CMK (cell line): ENCODE measurements around the gene TBCK.
A peak's percentile ranks its signal among the peaks of the same experiment; 100 is the strongest.
"Not testable (repeated sequence)": the region's sequence is repeated elsewhere in the genome, so short reads cannot be mapped to it uniquely, and the experiment has no call there.

Source experiments
- DNase-seq: peaks from one replicate; pipeline ENCODE4 v3.0.0-alpha.2; 2010; ENCODE audit warnings: low read depth

The TBCK gene

DNA sequence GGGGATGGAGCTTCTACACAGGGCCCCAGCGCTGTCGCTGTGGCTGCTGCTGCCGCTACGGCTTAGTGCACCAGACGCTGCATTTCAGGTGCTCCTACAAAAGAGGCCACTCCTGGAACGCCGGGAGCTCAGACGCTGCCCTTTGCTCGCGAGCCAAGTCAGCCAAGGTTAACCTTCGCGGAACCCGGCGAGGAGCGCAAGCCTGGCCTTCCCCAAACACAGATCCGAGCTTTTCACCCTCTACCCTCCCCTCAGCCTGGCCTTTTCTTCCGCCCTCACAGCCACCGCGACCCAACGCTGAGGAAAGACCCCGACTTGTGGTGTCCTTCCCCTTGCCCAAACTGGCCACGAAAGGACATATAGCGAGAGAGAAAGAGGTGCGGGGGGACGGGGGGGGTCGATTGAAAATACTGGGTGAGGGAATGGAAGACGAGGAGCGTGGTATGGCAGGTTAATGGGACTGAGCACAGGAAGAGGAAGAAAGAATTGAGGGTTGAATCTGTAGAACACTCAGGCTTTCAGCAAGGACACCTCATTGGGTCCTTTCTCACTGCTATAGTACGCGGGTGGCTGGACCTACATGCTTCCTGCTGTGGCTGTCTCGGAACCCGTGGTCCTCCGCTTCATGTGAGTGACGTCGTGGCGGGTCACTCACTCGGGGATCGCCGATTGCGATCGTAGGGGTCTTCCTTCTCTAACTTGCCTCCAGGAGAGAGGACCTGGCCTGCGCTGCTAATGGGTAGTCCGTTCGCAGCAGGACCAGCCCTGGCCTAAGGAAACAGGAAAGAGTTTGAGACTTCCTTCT, at the start of gene TBCK, which contains the start of gene AIMP1:
Gene TBCK, minus strand, starts transcription at position 242 of the 805 bp plus-strand sequence. CDS start 7,249 bp downstream, outside the sequence.
Gene AIMP1, plus strand, starts transcription at position 583 of the 805 bp plus-strand sequence. CDS start 8,460 bp downstream, outside the sequence.
- DNase-seq: peak; percentile 75

DNA sequence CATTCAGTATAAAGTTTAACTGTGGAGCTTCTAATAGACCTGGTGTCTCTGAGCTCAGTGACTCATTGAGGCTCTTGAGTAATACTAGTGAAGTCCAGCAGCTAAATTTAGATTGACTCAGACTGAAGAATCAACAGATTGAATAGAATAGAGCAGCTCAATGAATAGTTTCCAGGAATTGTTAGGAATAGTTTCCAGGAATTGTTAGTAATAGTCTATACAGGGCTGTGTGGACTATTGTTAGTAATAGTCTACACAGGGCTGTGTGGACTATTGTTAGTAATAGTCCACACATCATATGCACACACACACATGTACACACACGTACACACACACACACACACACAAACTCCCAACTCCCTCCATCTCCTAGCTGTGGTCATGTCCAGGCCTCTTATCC, 49.6 kb upstream of the TBCK start:
- DNase-seq: no peak

DNA sequence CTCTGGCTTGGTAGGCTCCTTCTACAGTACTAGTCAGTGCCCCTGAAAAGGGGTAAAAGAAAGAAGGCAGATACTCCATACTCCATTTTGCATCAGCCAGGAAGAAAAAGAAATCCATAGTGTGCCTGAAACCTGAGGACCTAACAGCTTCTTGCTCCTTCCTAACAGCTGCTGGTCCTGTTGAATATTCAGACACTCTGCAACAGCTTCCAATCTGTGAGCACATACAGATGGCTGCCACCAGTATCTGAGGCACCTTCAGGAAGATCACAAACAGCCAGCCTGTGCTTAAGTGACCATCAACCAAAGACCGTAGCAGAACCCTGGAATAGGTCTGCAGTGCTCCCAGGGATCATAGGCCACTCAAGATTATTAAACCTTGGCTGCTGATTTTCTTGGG, 48.3 kb upstream of the TBCK start:
- DNase-seq: no peak

DNA sequence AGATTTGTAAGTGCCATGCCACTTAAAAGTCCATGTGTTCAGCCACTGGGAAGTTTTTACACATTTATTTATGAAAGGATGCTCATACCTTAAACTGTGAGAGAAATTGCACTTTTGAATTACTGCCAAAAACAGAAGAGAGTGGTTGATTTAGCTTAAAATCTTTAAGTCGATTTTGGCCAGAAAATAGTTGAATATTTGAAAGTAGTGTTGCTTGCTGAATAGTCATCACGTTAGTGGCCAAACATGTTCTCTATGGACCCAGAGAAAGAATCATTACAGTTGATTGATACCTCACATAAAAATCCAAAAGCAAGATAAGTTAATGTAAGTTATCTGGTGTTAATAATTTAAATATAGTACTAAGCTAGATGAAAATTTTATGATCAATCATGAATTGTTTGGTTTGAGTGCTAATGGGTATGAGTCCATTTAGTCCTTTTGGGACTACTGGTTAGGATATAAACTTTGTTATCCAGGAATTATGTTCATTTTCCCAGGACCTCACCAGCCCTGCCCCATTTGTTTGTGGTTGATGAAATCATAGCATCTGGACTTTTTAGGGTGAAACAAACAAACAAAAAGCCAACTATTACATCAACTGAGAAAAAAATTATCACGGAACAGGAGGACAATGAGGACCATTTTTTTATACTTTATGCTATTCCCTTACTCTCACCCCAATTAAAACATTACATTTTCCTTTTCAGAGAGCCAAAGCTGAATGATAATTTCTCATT, 46.2 kb upstream of the TBCK start:
- no peak for DNase-seq

DNA sequence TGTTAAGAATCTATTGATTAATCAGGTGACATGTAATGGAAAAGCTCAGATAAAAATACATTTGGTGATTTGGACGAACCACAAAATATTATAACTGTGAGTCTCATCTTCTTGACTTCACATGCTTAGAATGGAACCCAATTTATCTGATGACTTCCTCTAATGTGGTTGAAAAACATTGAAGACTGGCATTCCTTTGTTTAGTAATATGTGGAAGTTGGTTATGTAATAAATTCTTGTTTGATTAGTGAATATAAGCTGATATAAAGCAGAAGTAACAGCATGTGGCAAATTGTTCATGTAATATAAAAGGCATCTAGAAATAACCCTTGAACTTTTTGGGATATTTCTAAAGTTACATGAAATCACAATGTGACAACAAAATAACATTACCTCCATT, 42.9 kb upstream of the TBCK start:
- DNase-seq: no peak

DNA sequence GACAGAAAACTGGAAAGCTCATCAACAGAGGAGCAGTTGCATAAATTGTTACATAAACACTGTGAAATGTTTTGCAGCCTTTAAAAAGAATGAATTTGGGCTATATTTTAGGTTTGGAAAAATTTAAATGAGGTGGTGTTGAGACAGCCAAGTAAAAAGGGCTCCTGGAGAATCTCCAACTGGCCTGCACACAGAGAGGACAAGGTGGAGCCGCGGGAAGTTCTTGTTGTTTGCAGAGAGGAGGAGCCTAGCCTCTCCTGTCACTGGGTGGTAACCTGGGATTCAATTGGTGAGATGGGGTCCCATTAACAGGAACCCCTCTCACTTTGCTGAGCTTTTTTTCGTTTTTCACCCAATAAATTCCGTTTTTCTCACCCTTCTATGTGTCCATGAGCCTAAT, 39.2 kb upstream of the TBCK start:
- DNase-seq: no peak

DNA sequence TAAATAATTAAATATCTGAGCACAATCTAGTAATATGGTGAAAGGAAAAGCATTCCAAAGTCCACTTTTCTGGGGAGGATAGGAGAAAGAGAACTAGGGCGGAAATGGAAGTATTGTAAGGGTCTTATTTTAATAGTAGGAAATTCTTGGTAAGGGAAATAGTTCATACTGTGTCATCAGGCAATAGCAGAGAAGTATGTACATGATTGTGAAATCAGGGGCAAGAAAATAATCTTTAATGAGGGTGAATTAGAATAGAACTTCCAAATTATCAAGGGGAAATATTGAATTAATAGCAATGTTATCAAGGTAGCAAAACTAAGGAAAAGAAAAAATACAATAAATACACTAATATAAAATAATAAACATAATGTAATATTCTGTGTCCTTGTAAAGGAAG, 37.8 kb upstream of the TBCK start:
- DNase-seq: no peak

DNA sequence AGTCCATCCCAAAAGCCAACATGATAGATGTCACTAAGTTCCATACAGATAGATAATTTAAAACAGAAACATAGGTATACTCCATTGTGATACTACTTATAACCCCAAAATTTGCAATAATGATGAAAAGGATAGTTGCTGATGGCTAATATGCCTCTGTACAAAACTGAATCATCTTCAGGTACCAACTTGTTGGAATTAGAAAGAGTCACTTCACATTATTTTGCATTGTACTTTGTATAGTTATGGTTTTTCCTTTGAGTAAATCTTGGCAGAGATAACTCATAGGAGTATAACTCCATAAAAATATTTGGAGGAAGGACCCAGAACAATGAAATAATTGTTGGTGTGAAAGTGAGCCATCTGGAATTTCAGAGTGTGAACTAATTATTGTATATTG, 35.0 kb upstream of the TBCK start:
- DNase-seq: no peak

DNA sequence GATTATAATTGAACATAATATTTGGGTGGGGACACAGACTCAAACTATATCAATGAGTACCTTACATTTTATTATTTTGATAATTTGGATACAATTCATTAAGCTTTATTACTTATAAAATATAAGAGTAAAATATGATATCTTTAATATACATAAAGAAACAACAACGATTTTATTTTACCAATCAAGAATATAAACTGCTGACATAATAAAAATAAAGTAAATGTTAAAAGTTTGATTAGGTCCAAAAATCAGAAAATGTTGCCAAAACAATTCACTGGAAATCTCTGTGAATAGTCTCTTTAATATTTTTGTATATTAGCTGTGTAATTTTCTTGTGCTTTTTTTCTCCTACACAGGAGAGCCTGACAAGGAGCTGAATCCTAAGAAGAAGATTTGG, 31.2 kb upstream of the TBCK start:
- DNase-seq: no peak

DNA sequence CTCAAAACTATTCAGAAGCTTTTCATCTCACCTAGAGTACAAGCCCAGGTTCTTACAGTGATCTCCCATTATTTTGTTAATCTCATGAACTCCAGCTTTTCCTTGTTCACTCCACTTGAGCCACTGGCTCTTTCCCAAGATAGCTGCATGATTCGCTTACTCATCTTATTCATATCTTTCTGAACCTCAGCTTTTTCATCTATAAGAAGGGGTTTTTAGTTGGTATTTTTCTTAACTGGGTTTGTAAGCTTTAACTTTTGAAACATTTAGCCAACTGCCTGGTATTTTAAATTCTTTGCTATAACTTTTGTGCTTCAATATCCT, 28.6 kb upstream of the TBCK start:
- no peak for DNase-seq

DNA sequence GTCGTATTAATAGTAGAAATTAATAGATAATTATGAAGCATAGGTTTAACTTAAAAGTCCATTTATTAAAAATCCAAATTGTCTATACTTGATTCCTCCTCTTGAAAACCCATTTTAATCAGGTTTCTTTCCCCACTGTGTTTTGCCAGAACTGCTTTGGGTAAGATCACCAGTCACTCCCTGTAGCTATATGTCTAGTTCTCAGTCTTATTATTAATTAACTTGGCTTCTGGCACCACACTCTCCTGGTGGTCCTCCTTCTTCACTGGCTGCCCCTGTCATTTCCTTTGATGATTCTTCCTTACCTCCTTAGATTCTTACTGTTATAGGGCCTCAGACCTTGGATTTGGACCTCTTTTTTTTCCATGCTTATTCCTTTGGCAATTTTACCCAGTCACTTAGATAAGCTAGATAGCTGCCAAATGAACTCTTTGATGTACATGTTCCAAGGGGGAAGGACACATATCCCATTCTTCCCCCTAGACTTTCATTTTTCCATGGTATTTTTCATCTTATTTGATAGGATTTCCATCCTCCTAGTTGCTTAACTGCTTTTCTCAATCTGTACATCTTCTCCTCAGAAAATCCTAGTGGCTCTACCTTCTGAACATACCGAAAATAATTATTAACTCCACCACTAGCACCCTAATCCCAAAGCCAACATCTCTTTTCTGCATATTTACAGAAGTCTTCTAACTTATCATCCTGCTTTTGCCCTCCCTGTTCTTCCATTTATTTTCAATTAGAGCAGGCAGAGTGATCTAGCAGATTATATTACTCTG, 28.0 kb upstream of the TBCK start:
- no peak for DNase-seq

DNA sequence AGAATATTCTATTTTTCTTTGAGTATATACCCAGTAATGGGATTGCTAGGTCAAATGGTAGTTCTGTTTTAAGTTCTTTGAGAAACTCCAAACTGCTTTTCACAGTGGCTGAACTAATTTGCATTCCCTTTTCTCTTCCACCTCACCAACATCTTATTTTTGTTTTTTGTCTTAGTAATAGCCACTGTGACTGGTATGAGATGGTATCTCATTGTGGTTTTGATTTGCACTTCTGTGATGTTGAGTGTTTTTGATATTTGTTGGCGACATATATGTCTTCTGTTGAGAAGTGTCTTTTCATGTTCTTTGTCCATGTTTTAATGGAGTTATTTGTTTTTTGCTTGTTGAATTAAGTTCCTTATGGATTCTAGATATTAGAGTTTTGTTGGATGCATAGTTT, 24.8 kb upstream of the TBCK start:
- no peak for DNase-seq

DNA sequence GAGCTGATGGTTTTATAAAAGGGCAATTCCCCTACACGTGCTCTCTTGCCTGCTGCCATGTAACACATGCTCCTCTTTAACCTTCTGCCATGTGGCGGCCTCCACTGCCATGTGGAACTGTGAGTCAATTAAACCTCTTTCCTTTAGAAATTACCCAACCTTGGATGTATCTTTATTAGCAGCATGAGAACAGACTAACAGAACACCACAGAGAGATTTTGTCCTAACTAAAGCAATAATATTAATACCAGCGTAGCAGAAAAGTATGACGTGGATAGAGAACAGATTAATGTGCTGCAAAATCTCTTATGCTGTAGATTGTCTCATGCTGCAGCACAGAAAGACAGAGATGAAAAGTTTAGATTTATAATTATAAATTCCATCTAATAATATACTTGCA, 23.4 kb upstream of the TBCK start:
- DNase-seq: no peak

DNA sequence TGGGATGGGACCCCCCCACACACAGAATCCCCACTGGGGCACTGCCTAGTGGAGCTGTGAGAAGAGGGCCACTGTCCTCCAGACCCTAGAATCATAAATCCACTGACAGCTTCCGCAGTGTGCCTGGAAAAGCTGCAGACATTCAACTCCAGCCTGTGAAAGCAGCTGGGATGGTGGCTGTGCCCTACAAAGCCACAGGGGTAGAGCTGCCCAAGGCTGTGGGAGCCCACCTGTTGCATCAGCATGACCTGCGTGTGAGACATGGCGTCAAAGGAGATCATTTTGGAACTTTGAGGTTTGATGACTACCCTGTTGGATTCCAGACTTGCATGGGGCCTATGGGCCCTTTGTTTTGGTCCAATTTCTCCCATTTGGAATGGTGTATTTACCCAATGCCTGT, 22.7 kb upstream of the TBCK start:
- DNase-seq: no peak

DNA sequence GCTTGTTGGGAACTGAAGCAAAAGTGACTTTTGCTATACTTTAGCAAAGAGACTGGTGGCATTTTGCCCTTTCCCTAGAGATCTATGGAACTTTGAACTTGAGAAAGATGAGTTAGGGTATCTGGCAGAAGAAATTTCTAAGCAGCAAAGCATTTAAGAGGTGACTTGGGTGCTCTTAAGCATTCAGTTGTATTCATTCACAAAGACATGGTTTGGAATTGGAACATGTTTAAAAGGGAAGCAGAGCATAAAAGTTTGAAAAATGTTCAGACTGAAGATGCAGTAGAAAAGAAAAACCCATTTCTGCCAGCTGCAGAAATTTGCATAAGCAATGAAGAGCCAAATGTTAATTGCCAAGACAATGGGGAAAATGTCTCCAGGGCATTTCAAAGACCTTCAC, 21.9 kb upstream of the TBCK start:
- no peak for DNase-seq

DNA sequence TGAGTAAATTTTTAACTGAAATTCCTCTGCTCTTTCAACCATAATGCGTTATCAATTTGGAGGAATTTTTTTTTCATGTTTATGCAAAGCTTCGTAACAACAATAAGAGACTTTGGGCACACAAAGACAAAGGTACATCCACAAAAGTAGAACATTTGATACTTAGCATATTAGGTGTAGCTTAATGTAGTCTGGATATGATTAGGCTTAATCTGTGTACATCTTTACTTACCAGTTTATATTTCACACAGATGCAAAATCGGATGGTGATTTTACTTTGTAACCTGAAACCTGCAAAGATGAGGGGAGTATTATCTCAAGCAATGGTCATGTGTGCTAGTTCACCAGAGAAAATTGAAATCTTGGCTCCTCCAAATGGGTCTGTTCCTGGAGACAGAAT, 20.6 kb upstream of the TBCK start:
- no peak for DNase-seq

DNA sequence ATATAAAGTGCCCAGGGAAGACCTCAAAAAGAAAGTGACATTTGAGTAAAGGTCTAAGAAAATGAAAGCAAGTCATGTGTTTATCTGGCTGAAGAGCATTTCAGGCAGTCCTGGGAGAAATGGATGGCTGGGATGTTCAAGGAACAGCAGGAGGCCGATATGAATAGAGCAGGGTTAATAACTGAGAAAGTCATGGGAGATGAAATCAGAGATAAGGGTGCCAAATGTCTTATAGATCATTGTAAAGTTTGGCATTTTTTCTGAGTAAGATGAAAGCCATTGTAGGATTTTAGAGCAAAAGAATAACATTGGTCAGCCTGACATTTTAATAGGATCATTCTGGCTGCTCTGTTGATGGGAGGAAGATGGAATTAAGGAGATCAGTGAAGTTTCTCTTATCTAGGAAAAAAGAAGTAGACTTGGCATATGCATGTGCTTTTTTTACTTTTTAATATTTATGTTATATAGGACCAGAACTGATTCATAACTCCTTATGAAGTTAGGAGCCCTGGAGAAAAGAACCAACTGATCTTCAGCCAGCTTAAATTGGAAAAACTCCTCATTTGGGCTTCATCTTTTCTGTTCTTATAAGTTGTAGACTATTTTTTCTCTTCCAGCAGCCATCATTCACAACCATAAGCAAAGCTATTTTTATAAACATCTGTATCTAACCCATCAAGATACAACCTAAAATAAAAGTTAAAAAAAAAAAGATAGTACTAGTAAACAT, 18.9 kb upstream of the TBCK start:
- no peak for DNase-seq

DNA sequence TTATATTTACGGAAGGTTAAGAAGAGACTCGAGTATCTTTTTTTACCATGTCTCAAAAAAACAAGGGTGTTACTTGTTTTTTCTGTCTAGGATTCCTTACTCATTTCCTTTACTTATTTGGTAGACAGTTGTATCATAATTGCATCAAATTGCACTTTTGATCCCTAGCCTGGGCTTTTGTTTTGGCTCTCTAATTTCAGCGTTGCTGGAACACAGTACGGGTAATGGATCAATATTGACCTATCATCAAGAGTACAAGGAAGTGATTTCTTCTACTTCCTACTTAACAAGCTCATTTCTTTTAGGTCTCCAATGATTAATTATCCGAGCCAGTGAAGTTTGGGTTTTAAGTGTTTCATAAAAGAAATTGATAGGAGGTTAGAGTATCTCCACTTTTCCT, 17.2 kb upstream of the TBCK start:
- no peak for DNase-seq

DNA sequence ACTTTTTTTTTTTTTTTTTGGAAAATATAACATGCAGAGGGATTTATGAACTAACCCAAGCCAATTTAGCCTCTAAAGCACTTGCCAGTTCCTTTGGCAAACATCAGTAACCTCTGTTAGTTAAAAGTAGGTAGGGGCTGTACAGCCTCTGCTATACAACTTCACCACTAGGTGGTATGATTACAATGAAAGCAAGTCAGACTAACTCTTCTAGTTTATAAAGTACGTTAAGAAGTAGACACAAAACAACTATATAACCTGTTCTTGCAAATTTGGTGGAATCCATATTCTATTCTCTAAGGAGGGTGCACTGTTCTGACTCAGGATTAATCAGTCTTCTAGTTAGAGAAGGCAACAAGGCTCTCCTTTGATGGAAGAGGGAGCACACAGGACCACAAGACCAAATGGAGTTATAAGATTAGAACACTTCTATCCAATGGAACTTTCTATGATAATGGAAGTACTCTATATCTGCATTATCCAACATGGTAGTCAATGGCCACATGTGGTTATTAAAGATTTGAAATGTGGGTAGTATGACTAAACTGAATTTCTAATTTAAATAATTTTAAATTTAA, 13.1 kb upstream of the TBCK start:
- DNase-seq: no peak

DNA sequence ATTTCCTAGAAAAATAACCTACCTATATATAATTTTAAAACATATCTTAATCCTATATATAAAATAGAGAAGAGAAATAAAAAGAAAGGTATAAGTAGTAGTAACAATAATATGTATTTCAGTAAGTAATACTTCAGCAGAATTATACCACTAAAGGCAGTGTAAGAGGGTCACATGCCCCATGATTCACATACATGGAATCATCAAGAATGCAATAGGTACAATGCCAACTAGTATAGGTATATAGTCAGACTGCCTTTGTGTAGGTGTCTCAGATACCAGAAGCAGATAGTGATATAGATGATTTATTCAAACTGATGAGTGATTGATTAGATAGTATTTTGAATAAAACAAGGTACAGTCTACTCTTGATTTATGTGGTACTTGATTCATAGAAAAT, 9.8 kb upstream of the TBCK start:
- DNase-seq: no peak

DNA sequence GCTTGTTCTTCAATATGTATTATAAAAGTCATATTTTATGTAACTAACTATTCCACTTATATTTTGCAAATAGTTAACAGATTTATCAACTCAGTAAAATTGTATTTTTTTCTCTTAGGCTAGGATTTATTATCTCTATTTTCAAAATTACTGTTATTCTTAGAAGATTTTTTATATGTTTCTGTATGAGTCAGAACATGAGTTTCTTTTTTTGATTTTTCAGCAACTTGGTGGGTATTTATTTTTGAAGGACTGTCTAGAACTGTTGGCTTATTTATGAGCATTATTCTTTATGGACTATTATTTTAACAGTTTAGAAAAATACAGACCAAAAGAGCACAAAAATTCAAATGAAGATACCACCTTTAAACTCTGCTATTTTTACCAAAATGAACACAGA, 7.1 kb upstream of the TBCK start:
- DNase-seq: no peak

DNA sequence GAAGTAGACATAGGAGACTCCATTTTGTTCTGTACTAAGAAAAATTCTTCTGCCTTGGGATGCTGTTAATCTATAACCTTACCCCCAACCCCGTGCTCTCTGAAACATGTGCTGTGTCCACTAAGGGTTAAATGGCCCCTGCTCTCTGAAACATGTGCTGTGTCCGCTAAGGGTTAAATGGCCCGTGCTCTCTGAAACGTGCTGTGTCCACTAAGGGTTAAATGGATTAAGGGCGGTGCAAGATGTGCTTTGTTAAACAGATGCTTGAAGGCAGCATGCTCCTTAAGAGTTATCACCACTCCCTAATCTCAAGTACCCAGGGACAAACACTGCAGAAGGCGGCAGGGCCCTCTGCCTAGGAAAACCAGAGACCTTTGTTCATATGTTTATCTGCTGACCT, 5.8 kb upstream of the TBCK start:
- DNase-seq: not testable (repeated sequence)
